ENCODE results near the gene SWAP70. TPM values are rescaled to one million over a fixed set of nuclear protein-coding genes. Genes with fewer than 3 reads are reported as not detected.

The SWAP70 gene
- total and polyA plus RNA-seq, 2 of the 13 experiments (the other 11 are each of a cell fraction or from before 2014, with no cell fraction given) = 4.6 to 8.7 TPM

GRCh38 chr11:9733212-9733611, 69.3 kb downstream of the SWAP70 start:
- FAIRE-seq = no peak
- POLR2A ChIA-PET = no interaction called here
- Histone ChIP-seq H3K4me3 (replicated peaks in 1 of 3; ENCODE audit: insufficient read depth in 1 of 3, low read depth in 2 of 3, low read length in 3 of 3) (no peak overlapping the region), H3K4me1 (ENCODE audit: insufficient read depth, low read length) (peaks cover 11% of the 10 kb centered on the region), H2AFZ (ENCODE audit: low read length) (no peak overlapping the region), H3K9me3 (ENCODE audit: low read length) (peaks cover 8% of the 10 kb centered on the region), H3K27ac (ENCODE audit: extremely low read length, insufficient read depth, low read length) (no peak overlapping the region), H3K36me3 (replicated peaks in 1 of 2; ENCODE audit: control insufficient read depth in 1 of 2, insufficient read depth in 2 of 2, low read length in 2 of 2) (peaks cover 7 to 26% of the 10 kb centered on the region in 2 experiments; a peak in 4 of 5 replicates), H4K20me1 (ENCODE audit: insufficient read depth, low read length) (no peaks in the 10 kb centered on the region), H3K9ac (ENCODE audit: insufficient read depth, low read depth, low read length) (no peak overlapping the region), H3K79me2 (ENCODE audit: insufficient read depth, low read length) (no peaks in the 10 kb centered on the region), H3K4me2 (ENCODE audit: low read depth, low read length) (no peak overlapping the region), H3K27me3 (ENCODE audit: control insufficient read depth in 1 of 2, insufficient read depth in 2 of 2, low read length in 2 of 2) (no peaks in the 10 kb centered on the region)
- ATAC-seq = no peak
- TF ChIP-seq U2AF1 (optimal IDR thresholded peaks at IDR 0.05; ENCODE audit: low read depth, low read length) (no peak), IKZF1 (IDR thresholded peaks at IDR 0.05) (no peak), PCBP2 (optimal IDR thresholded peaks at IDR 0.05; ENCODE audit: low read depth, low read length, poor library complexity, severe bottlenecking) (no peak), HOXA9 (CRISPR knock-in tag; IDR thresholded peaks at IDR 0.05; ENCODE audit: borderline replicate concordance) (no peak), ATF7 (IDR thresholded peaks at IDR 0.05) (no peak), ATF7 (CRISPR knock-in tag; IDR thresholded peaks at IDR 0.05) (no peak), ZNF557 (CRISPR knock-in tag; IDR thresholded peaks at IDR 0.05) (no peak), CHD2 (IDR thresholded peaks at IDR 0.05; ENCODE audit: low read depth, low read length) (no peak), MTA1 (CRISPR knock-in tag; IDR thresholded peaks at IDR 0.05; ENCODE audit: borderline replicate concordance) (no peak)
- intact Hi-C loops (cut with micrococcal nuclease; ENCODE audit: unreplicated experiment) (no loop called here), in situ Hi-C loops (cut with HindIII; ENCODE audit: extremely low pct_ligation_motif_present, low pct_unique_long_range_greater_than_20kb) (no loop called here)
- no peak for DNase-seq (ENCODE audit: low spot score)
- BruUV-seq (replicated peaks) = no TSS peak
- CTCF ChIA-PET (ENCODE audit: low intra/inter-chr PET ratio, low total read pairs) = no interaction called here
- WGBS (ENCODE audit: low lambda C conversion rate) = 96% methylated on average over 3 of the region's 3 CpGs

GRCh38 chr11:9735236-9735635, 71.4 kb downstream of the SWAP70 start:
- H3K27me3 ChIP-seq (ENCODE audit: control insufficient read depth in 1 of 2, insufficient read depth in 2 of 2, low read length in 2 of 2) = no peaks in the 10 kb centered on the region
- intact Hi-C loops (cut with micrococcal nuclease; ENCODE audit: unreplicated experiment) = no loop called here
- no peak overlapping the region for H3K4me3 ChIP-seq (replicated peaks in 1 of 3; ENCODE audit: insufficient read depth in 1 of 3, low read depth in 2 of 3, low read length in 3 of 3)
- H3K36me3 ChIP-seq (replicated peaks in 1 of 2; ENCODE audit: control insufficient read depth in 1 of 2, insufficient read depth in 2 of 2, low read length in 2 of 2) = peaks cover 13 to 33% of the 10 kb centered on the region in 2 experiments
- no peaks in the 10 kb centered on the region for H3K79me2 ChIP-seq (ENCODE audit: insufficient read depth, low read length)
- FAIRE-seq (no peak), DNase-seq (ENCODE audit: low spot score) (no peak), ATAC-seq (no peak)
- no peak overlapping the region for H3K4me2 ChIP-seq (ENCODE audit: low read depth, low read length)
- no TSS peak for BruUV-seq (replicated peaks)
- H3K9me3 ChIP-seq (ENCODE audit: low read length) = peaks cover 8% of the 10 kb centered on the region
- ChIA-PET CTCF (ENCODE audit: low intra/inter-chr PET ratio, low total read pairs) (no interaction called here), POLR2A (no interaction called here)
- H2AFZ ChIP-seq (ENCODE audit: low read length) = no peak overlapping the region
- in situ Hi-C loops (cut with HindIII; ENCODE audit: extremely low pct_ligation_motif_present, low pct_unique_long_range_greater_than_20kb) = no loop called here
- TF ChIP-seq FOXA1 (IDR thresholded peaks at IDR 0.05) (no peak), FOXA1 (CRISPR knock-in tag; IDR thresholded peaks at IDR 0.05) (no peak), ZNF597 (CRISPR knock-in tag; IDR thresholded peaks at IDR 0.05) (no peak), ZIK1 (CRISPR knock-in tag; IDR thresholded peaks at IDR 0.05; ENCODE audit: borderline replicate concordance, low read depth) (no peak), ZSCAN12 (CRISPR knock-in tag; IDR thresholded peaks at IDR 0.05) (no peak), DMTF1 (CRISPR knock-in tag; IDR thresholded peaks at IDR 0.05) (no peak), ZNF205 (CRISPR knock-in tag; IDR thresholded peaks at IDR 0.05) (no peak), CENPBD1 (CRISPR knock-in tag; IDR thresholded peaks at IDR 0.05; ENCODE audit: borderline replicate concordance, low read depth) (no peak)
- no peak overlapping the region for H3K27ac ChIP-seq (ENCODE audit: extremely low read length, insufficient read depth, low read length)
- 98% methylated on average over 3 of the region's 3 CpGs for WGBS (ENCODE audit: low lambda C conversion rate)
- H3K4me1 ChIP-seq (ENCODE audit: insufficient read depth, low read length) = peaks cover 11% of the 10 kb centered on the region
- H4K20me1 ChIP-seq (ENCODE audit: insufficient read depth, low read length) = no peaks in the 10 kb centered on the region
- H3K9ac ChIP-seq (ENCODE audit: insufficient read depth, low read depth, low read length) = no peak overlapping the region
